ENCODE data around the gene C2orf78.

- TF ChIP-seq NFE2L2 (IDR thresholded peaks at IDR 0.05; ENCODE audit: low read depth, low read length) (no peak), FOS (IDR thresholded peaks at IDR 0.05; ENCODE audit: low read depth, low read length) (no peak), RFX5 (IDR thresholded peaks at IDR 0.05; ENCODE audit: low read depth, low read length) (no peak), POLR2A (IDR thresholded peaks at IDR 0.05; ENCODE audit: low read depth, low read length) (no peak), MAZ (IDR thresholded peaks at IDR 0.05; ENCODE audit: borderline replicate concordance, low read depth, low read length) (no peak), BHLHE40 (IDR thresholded peaks at IDR 0.05; ENCODE audit: low read depth, low read length) (no peak), RAD21 (IDR thresholded peaks at IDR 0.05; ENCODE audit: low read length) (no peak)
- TF ChIP-seq, protein P1, sequence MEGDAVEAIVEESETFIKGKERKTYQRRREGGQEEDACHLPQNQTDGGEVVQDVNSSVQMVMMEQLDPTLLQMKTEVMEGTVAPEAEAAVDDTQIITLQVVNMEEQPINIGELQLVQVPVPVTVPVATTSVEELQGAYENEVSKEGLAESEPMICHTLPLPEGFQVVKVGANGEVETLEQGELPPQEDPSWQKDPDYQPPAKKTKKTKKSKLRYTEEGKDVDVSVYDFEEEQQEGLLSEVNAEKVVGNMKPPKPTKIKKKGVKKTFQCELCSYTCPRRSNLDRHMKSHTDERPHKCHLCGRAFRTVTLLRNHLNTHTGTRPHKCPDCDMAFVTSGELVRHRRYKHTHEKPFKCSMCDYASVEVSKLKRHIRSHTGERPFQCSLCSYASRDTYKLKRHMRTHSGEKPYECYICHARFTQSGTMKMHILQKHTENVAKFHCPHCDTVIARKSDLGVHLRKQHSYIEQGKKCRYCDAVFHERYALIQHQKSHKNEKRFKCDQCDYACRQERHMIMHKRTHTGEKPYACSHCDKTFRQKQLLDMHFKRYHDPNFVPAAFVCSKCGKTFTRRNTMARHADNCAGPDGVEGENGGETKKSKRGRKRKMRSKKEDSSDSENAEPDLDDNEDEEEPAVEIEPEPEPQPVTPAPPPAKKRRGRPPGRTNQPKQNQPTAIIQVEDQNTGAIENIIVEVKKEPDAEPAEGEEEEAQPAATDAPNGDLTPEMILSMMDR (conservative IDR thresholded peaks at IDR 0.05; ENCODE audit: low read depth, low read length): no peak
- TF ChIP-seq, protein P2, sequence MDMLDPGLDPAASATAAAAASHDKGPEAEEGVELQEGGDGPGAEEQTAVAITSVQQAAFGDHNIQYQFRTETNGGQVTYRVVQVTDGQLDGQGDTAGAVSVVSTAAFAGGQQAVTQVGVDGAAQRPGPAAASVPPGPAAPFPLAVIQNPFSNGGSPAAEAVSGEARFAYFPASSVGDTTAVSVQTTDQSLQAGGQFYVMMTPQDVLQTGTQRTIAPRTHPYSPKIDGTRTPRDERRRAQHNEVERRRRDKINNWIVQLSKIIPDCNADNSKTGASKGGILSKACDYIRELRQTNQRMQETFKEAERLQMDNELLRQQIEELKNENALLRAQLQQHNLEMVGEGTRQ (IDR thresholded peaks at IDR 0.05; ENCODE audit: low read depth, low read length): no peak
Observed at GRCh38 chr2:73759285-73759764, 24.7 kb upstream of the C2orf78 start.

All from IMR-90 (cell line).